AG04450 (cell line): ENCODE measurements around the gene UBE2R2. TPM values are rescaled to one million over a fixed set of nuclear protein-coding genes. Genes with fewer than 3 reads are reported as not detected.
A peak's percentile ranks its signal among the peaks of the same experiment; 100 is the strongest.
"Not testable (repeated sequence)": the region's sequence is repeated elsewhere in the genome, so short reads cannot be mapped to it uniquely, and the experiment has no call there.

Source experiments
- CTCF ChIA-PET: fragments of 300-600, 350-600 bp; formaldehyde crosslinking; extraction: SDS; loops from one replicate; lab custom pipeline; 2022; ENCODE audit warnings: antibody characterized with exemption, inconsistent platforms; lab: Charles Lee
- POLR2A ChIA-PET: fragments of 350-600 bp; formaldehyde crosslinking; extraction: SDS; loops from one replicate; lab custom pipeline; 2021; ENCODE audit warnings: antibody characterized with exemption, inconsistent platforms; lab: Yijun Ruan, JAX
- DNase-seq: peaks from one replicate; pipeline ENCODE4 v3.0.0-alpha.2; 2011; ENCODE audit warnings: low read depth, low spot score
- H3K27ac ChIP-seq: one replicate; pipeline ENCODE4 v1.5.1; 2012; ENCODE audit warnings: low read depth, low read length, control low read depth
- H3K27me3 ChIP-seq: one replicate; pipeline ENCODE4 v1.6.0; 2012; ENCODE audit warnings: low read length; ENCODE audit not compliant: control insufficient read depth, insufficient read depth
- H3K4me3 ChIP-seq: 2 replicates; pipeline ENCODE4 v1.5.1; 2011; ENCODE audit warnings: mild to moderate bottlenecking, low read depth, low read length, control low read depth
- H3K9me3 ChIP-seq: 2 replicates; pipeline ENCODE4 v1.5.1; 2012; ENCODE audit warnings: low read length; ENCODE audit not compliant: control insufficient read depth, insufficient read depth
- CTCF ChIP-seq: IDR thresholded peaks from 2 replicates; pipeline ENCODE4 v1.5.1; 2011; ENCODE audit warnings: low read depth, low read length, control low read depth, inconsistent platforms
- polyA plus RNA-seq: library from polyadenylated mRNA; depleted of rRNA; stranded (reverse); fragments of >200 nt; gene quantifications from 2 replicates; pipeline ENCODE4 v1.2.3, GENCODE V29; 2011

Gene UBE2R2
- polyA plus RNA-seq, 1 experiment: 42.2 TPM

- CTCF ChIA-PET: no interaction called here
- Histone ChIP-seq H3K27ac (no peak overlapping the region), H3K4me3 (no peak overlapping the region), H3K27me3 (peaks cover 5% of the 10 kb centered on the region), H3K9me3 (no peaks in the 10 kb centered on the region)
- POLR2A ChIA-PET: no interaction called here
- DNase-seq: no peak
- TF ChIP-seq CTCF: peak; percentile 50
Observed at GRCh38 chr9:33785914-33786313, 31.0 kb upstream of the UBE2R2 start.

GRCh38 chr9:33786681-33787080, 30.3 kb upstream of the UBE2R2 start:
- POLR2A ChIA-PET: no interaction called here
- H3K4me3 ChIP-seq: no peak overlapping the region
- CTCF ChIA-PET: interaction anchor here (1.1 to 3.9 kb wide), 2 partner anchors 8 to 49 kb away, joined by 3 to 21 read pairs; no protein-coding TSS in a partner anchor
- peaks cover 5% of the 10 kb centered on the region for H3K27me3 ChIP-seq
- no peak overlapping the region for H3K27ac ChIP-seq
- no peak for TF ChIP-seq CTCF
- no peak for DNase-seq
- no peaks in the 10 kb centered on the region for H3K9me3 ChIP-seq

GRCh38 chr9:33787839-33788238, 29.1 kb upstream of the UBE2R2 start:
- Histone ChIP-seq H3K27me3 (peaks cover 5% of the 10 kb centered on the region), H3K9me3 (no peaks in the 10 kb centered on the region), H3K4me3 (no peak overlapping the region), H3K27ac (no peak overlapping the region)
- ChIA-PET CTCF (interaction anchor here (3.9 kb wide), 1 partner anchor 9 kb away, joined by 21 read pairs; no protein-coding TSS in a partner anchor), POLR2A (no interaction called here)
- no peak for DNase-seq
- no peak for TF ChIP-seq CTCF

GRCh38 chr9:33789429-33789828, 27.5 kb upstream of the UBE2R2 start:
- DNase-seq, H3K4me3 ChIP-seq, H3K27me3 ChIP-seq, POLR2A ChIA-PET, H3K27ac ChIP-seq, H3K9me3 ChIP-seq: not testable (repeated sequence)
- CTCF ChIA-PET: interaction anchor here (3.9 kb wide), 1 partner anchor 11 kb away, joined by 21 read pairs; no protein-coding TSS in a partner anchor

GRCh38 chr9:33791117-33791516, 25.8 kb upstream of the UBE2R2 start:
- H3K9me3 ChIP-seq: peaks cover 1% of the 10 kb centered on the region; the same call in 1 of the 2 replicates
- ChIA-PET CTCF (interaction anchor here (1.0 to 3.4 kb wide), 4 partner anchors 10 to 53 kb away, joined by 3 to 18 read pairs (median 5); no protein-coding TSS in a partner anchor), POLR2A (no interaction called here)
- H3K27me3 ChIP-seq: peaks cover 16% of the 10 kb centered on the region
- no peak overlapping the region for H3K4me3 ChIP-seq
- H3K27ac ChIP-seq: no peak overlapping the region
- no peak for TF ChIP-seq CTCF
- no peak for DNase-seq

GRCh38 chr9:33793496-33793895, 23.5 kb upstream of the UBE2R2 start:
- H3K27ac ChIP-seq, POLR2A ChIA-PET, H3K4me3 ChIP-seq, DNase-seq: not testable (repeated sequence)
- CTCF ChIA-PET: interaction anchor here (3.4 kb wide), 1 partner anchor 14 kb away, joined by 18 read pairs; no protein-coding TSS in a partner anchor
- Histone ChIP-seq H3K27me3 (peaks cover 14% of the 10 kb centered on the region), H3K9me3 (peaks cover 16% of the 10 kb centered on the region)
